Endothelial cell of umbilical vein (primary cell): ENCODE results near the gene WFIKKN1. TPM values are rescaled to one million over a fixed set of nuclear protein-coding genes. Genes with fewer than 3 reads are reported as not detected.

Experiments used
- BruUV-seq: library from RNA; stranded (reverse); fragments of 400-500 nt; replicated peaks from 2 replicates; lab custom pipeline; 2021; lab: Mats Ljungman, UMichigan
- CTCF ChIA-PET: fragments of 300-600, 350-600 bp; sonication (Branson Sonifier 250); formaldehyde crosslinking; loops from one replicate; lab custom pipeline; 2021; ENCODE audit warnings: antibody characterized with exemption, inconsistent platforms; lab: Charles Lee
- POLR2A ChIA-PET: fragments of 300-600, 350-600 bp; sonication (Branson Sonifier 250); formaldehyde crosslinking; loops from one replicate; lab custom pipeline; 2021; ENCODE audit warnings: antibody characterized with exemption, inconsistent platforms; lab: Charles Lee
- DNase-seq: peaks from one replicate; pipeline ENCODE4 v3.0.0-alpha.2; 2011; ENCODE audit warnings: low read depth, low spot score
- FAIRE-seq: peaks from 2 replicates; lab custom pipeline; 2011; peaks lifted over from hg19 to GRCh38; lab: Jason Lieb, UNC
- H2AFZ ChIP-seq: 2 replicates; pipeline ENCODE4 v1.6.0; 2012; ENCODE audit warnings: low read depth, low read length, control low read depth, inconsistent platforms
- H3K27ac ChIP-seq: 2 replicates; pipeline ENCODE4 v1.5.1; 2011; ENCODE audit warnings: low read depth, mild to moderate bottlenecking, control low read depth, low read length, moderate library complexity; ENCODE audit not compliant: insufficient read depth
- H3K27me3 ChIP-seq, 2 experiments: 2 replicates each; pipeline versions ENCODE4 v1.6.0 to v1.6.1; 2011; ENCODE audit warnings: low read length in 2 of 2, mixed read lengths in 1 of 2; ENCODE audit not compliant: control insufficient read depth in 2 of 2, insufficient read depth in 2 of 2
- H3K36me3 ChIP-seq, 2 experiments: 2 replicates in 1 of 2; 3 replicates in 1 of 2; pipeline ENCODE4 v1.5.1; 2011; ENCODE audit warnings: low read length in 2 of 2, mild to moderate bottlenecking in 1 of 2, moderate library complexity in 1 of 2; ENCODE audit not compliant: control insufficient read depth in 2 of 2, insufficient read depth in 2 of 2; ENCODE audit errors: extremely low read depth in 1 of 2
- H3K4me1 ChIP-seq: 3 replicates; pipeline ENCODE4 v1.5.1; 2011; ENCODE audit warnings: mild to moderate bottlenecking, low read length; ENCODE audit not compliant: control insufficient read depth, insufficient read depth; ENCODE audit errors: extremely low read depth
- H3K4me2 ChIP-seq: 2 replicates; pipeline ENCODE4 v1.6.1; 2011; ENCODE audit warnings: low read length, control low read depth, mixed read lengths; ENCODE audit not compliant: insufficient read depth
- H3K4me3 ChIP-seq, 3 experiments: fragments of 200-600 bp in 1 of 3; sonication (generic), shearing (Covaris generic) in 1 of 3; replicated peaks in 1 of 3; 2 replicates each; pipeline ENCODE4 v1.5.1; 2011 to 2016; ENCODE audit warnings: control low read depth in 3 of 3, low read length in 3 of 3, mild to moderate bottlenecking in 2 of 3, inconsistent platforms in 1 of 3, low read depth in 1 of 3, moderate library complexity in 1 of 3; ENCODE audit not compliant: insufficient read depth in 1 of 3
- H3K79me2 ChIP-seq: 2 replicates; pipeline ENCODE4 v1.6.0; 2012; ENCODE audit warnings: low read length, inconsistent platforms; ENCODE audit not compliant: control insufficient read depth, insufficient read depth
- H3K9ac ChIP-seq: replicated peaks from 2 replicates; pipeline ENCODE3; 2011; ENCODE audit warnings: low read length, control low read depth; ENCODE audit not compliant: insufficient read depth; ENCODE audit errors: extremely low read depth
- H3K9me1 ChIP-seq: replicated peaks from 3 replicates; pipeline ENCODE4 v1.6.0; 2011; ENCODE audit warnings: mild to moderate bottlenecking, low read length; ENCODE audit not compliant: control insufficient read depth, insufficient read depth; ENCODE audit errors: extremely low read depth
- H3K9me3 ChIP-seq: replicated peaks from 2 replicates; pipeline ENCODE4 v1.5.1; 2012; ENCODE audit warnings: low read length, inconsistent platforms; ENCODE audit not compliant: control insufficient read depth, insufficient read depth
- H4K20me1 ChIP-seq: replicated peaks from 2 replicates; pipeline ENCODE3; 2011; ENCODE audit warnings: mild to moderate bottlenecking, low read length; ENCODE audit not compliant: control insufficient read depth, insufficient read depth; ENCODE audit errors: extremely low read depth
- CTCF ChIP-seq, 2 donors: IDR thresholded peaks; 1 replicate in 1 of 2; 2 replicates in 1 of 2; pipeline ENCODE4 v1.5.1; 2011; ENCODE audit warnings: low read length in 2 of 2, mild to moderate bottlenecking in 2 of 2, moderate library complexity in 2 of 2, control low read depth in 1 of 2, inconsistent platforms in 1 of 2, low read depth in 1 of 2; ENCODE audit not compliant: insufficient read depth in 1 of 2; ENCODE audit errors: extremely low read depth in 1 of 2
- EZH2 ChIP-seq: IDR thresholded peaks from 2 replicates; pipeline ENCODE4 v1.6.1; 2012; ENCODE audit warnings: borderline replicate concordance, low read depth, mild to moderate bottlenecking, moderate library complexity, low read length, inconsistent platforms; ENCODE audit not compliant: severe bottlenecking
- FOS ChIP-seq: IDR thresholded peaks from 2 replicates; pipeline ENCODE4 v1.6.1; 2011; ENCODE audit warnings: mild to moderate bottlenecking, low read length, moderate library complexity, borderline replicate concordance; ENCODE audit not compliant: insufficient read depth
- GATA2 ChIP-seq: IDR thresholded peaks from 2 replicates; pipeline ENCODE4 v1.7.0; 2011; ENCODE audit warnings: low read depth, mild to moderate bottlenecking, moderate library complexity, mixed read lengths, low read length; ENCODE audit not compliant: insufficient read length, insufficient read depth
- JUN ChIP-seq: IDR thresholded peaks from 2 replicates; pipeline ENCODE4 v1.6.1; 2011; ENCODE audit warnings: borderline replicate concordance, low read depth; ENCODE audit not compliant: insufficient read length, insufficient read depth
- MYC ChIP-seq: IDR thresholded peaks from one replicate; pipeline ENCODE4 v1.6.1; 2011; ENCODE audit warnings: mild to moderate bottlenecking, low read depth, low read length
- POLR2A ChIP-seq: IDR thresholded peaks from 2 replicates; pipeline ENCODE4 v1.6.1; 2012; ENCODE audit warnings: low read depth, mild to moderate bottlenecking, control low read depth, low read length
- POLR2AphosphoS5 ChIP-seq: IDR thresholded peaks from 2 replicates; pipeline ENCODE4 v1.6.1; 2012; ENCODE audit warnings: low read depth, mild to moderate bottlenecking, control low read depth, low read length, moderate library complexity; ENCODE audit not compliant: insufficient read depth
- dilution Hi-C: fragments of 300-500 bp; cut with MboI; formaldehyde crosslinking; loops from one replicate; pipeline ENCODE4 v1.15.0; 2019; ENCODE audit warnings: low sequenced_read_pairs; ENCODE audit not compliant: extremely low pct_ligation_motif_present
- intact Hi-C: fragments of 100-400 bp; cut with micrococcal nuclease; formaldehyde crosslinking; loops from one replicate; pipeline ENCODE4 v1.10.0; 2022
- polyA plus RNA-seq, 4 experiments: library from polyadenylated mRNA; depleted of rRNA in 3 of 4; stranded (reverse) in 3 of 4; unstranded in 1 of 4; fragments of >200 nt; gene quantifications; 2 replicates each; pipeline versions ENCODE4 v1.2.1 to v1.2.3, GENCODE V29; 2011 to 2012; ENCODE audit warnings: missing spikeins in 1 of 4
- total RNA-seq: library from RNA; stranded (reverse); gene quantifications from 2 replicates; pipeline ENCODE4 v1.2.3, GENCODE V29; 2021
- TF ChIP-seq, protein P1 (sequence below): IDR thresholded peaks from 2 replicates; pipeline ENCODE4 v1.6.1; 2011; ENCODE audit not compliant: insufficient read depth, insufficient read length

The WFIKKN1 gene
- total and polyA plus RNA-seq, 2 donors (not counting 3 experiments of a cell fraction or from before 2014, with no cell fraction given), result 0.06 to 0.40 TPM

- POLR2A ChIA-PET, result no interaction called here
- CTCF ChIA-PET, result no interaction called here
- FAIRE-seq, result no peak
These were observed 1.1 kb downstream of the WFIKKN1 start for GRCh38 chr16:631808-632358.

More at GRCh38 chr16:631808-632358, 1.1 kb downstream of the WFIKKN1 start:
- intact Hi-C loops, result no loop called here
- no peaks in the 10 kb centered on the region for H3K9me1 ChIP-seq
- no peaks in the 10 kb centered on the region for H4K20me1 ChIP-seq
- H3K79me2 ChIP-seq, result peaks cover 8% of the 10 kb centered on the region
- no peak for DNase-seq
- H3K27ac ChIP-seq, result no peak overlapping the region
- dilution Hi-C loops, result no loop called here
- no peak overlapping the region for H3K9ac ChIP-seq
- no peaks in the 10 kb centered on the region for H3K9me3 ChIP-seq
- no peaks in the 10 kb centered on the region for H3K27me3 ChIP-seq
- no peak overlapping the region for H3K4me3 ChIP-seq
- no peak overlapping the region for H3K4me2 ChIP-seq
- BruUV-seq, result no TSS peak
- TF ChIP-seq JUN (no peak), CTCF (IDR thresholded peaks at IDR 0.05; ENCODE audit: extremely low read depth in 1 of 2, insufficient read depth in 1 of 2, low read depth in 1 of 2, low read length in 2 of 2) (no peak), GATA2 (no peak), EZH2 (no peak), FOS (no peak), POLR2AphosphoS5 (no peak), MYC (no peak), POLR2A (no peak)
- TF ChIP-seq, protein P1, sequence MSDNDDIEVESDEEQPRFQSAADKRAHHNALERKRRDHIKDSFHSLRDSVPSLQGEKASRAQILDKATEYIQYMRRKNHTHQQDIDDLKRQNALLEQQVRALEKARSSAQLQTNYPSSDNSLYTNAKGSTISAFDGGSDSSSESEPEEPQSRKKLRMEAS, result no peak
- H3K36me3 ChIP-seq, result peaks cover 0 to 3% of the 10 kb centered on the region in 2 experiments
- no peak overlapping the region for H2AFZ ChIP-seq
- H3K4me1 ChIP-seq, result peaks cover 4% of the 10 kb centered on the region
